GM19023 (cell line): ENCODE results near the gene RPL29.

Experiments used
- ATAC-seq: cut with Tn5 transposase; IDR thresholded peaks from one replicate; pipeline ENCODE4 v1.9.1; 2021; ENCODE audit warnings: mild to moderate bottlenecking, moderate library complexity; ENCODE audit not compliant: unreplicated experiment

The RPL29 gene

GRCh38 chr3:52026041-52026440 is 30.3 kb upstream of the RPL29 start:
- ATAC-seq = no peak

GRCh38 chr3:52025453-52025852 is 29.8 kb upstream of the RPL29 start:
- no peak for ATAC-seq

GRCh38 chr3:52024765-52025452 is 29.2 kb upstream of the RPL29 start:
- no peak for ATAC-seq

- peak; percentile 48 for ATAC-seq
These were observed 28.4 kb upstream of the RPL29 start for GRCh38 chr3:52023860-52024764.

GRCh38 chr3:52023101-52023770 is 27.5 kb upstream of the RPL29 start:
- no peak for ATAC-seq

GRCh38 chr3:52022323-52023100 is 26.8 kb upstream of the RPL29 start:
- ATAC-seq = no peak

GRCh38 chr3:52021489-52022268 is 26.0 kb upstream of the RPL29 start:
- no peak for ATAC-seq

GRCh38 chr3:52020796-52021195 is 25.1 kb upstream of the RPL29 start:
- no peak for ATAC-seq

GRCh38 chr3:52019352-52020080 is 23.8 kb upstream of the RPL29 start:
- no peak for ATAC-seq

- no peak for ATAC-seq
These were observed 22.8 kb upstream of the RPL29 start for GRCh38 chr3:52018319-52019000.

GRCh38 chr3:52017586-52017985 is 21.9 kb upstream of the RPL29 start:
- no peak for ATAC-seq

GRCh38 chr3:52015438-52016228 is 19.9 kb upstream of the RPL29 start:
- no peak for ATAC-seq

GRCh38 chr3:52014613-52015012 is 18.9 kb upstream of the RPL29 start:
- no peak for ATAC-seq

GRCh38 chr3:52013802-52014598 is 18.3 kb upstream of the RPL29 start:
- no peak for ATAC-seq

- no peak for ATAC-seq
These were observed 17.0 kb upstream of the RPL29 start for GRCh38 chr3:52012699-52013098.

- no peak for ATAC-seq
These were observed 14.7 kb upstream of the RPL29 start for GRCh38 chr3:52010431-52010830.

- ATAC-seq = no peak
These were observed 11.6 kb upstream of the RPL29 start for GRCh38 chr3:52007291-52007690.
